Measurements from ENCODE around the gene GSG1L2.

GSG1L2 gene

GRCh38 chr17:9821921-9822320 is at the start of gene GSG1L2:
GSG1L2 (minus strand) TSS chr17:9822079; CDS start chr17:9822071, 8 bp downstream.
- DNase-seq = no peak

GRCh38 chr17:9868552-9868951 is 46.7 kb upstream of the GSG1L2 start:
- no peak for DNase-seq

GRCh38 chr17:9865586-9865985 is 43.7 kb upstream of the GSG1L2 start:
- DNase-seq = no peak

GRCh38 chr17:9862949-9863348 is 41.1 kb upstream of the GSG1L2 start:
- no peak for DNase-seq

- no peak for DNase-seq
Measured at GRCh38 chr17:9862220-9862619, 40.3 kb upstream of the GSG1L2 start.

GRCh38 chr17:9860851-9861250 is 39.0 kb upstream of the GSG1L2 start:
- no peak for DNase-seq

GRCh38 chr17:9859781-9860180 is 37.9 kb upstream of the GSG1L2 start:
- no peak for DNase-seq

- no peak for DNase-seq
Measured at GRCh38 chr17:9855036-9855435, 33.2 kb upstream of the GSG1L2 start.

- no peak for DNase-seq
Measured at GRCh38 chr17:9854255-9854654, 32.4 kb upstream of the GSG1L2 start.

GRCh38 chr17:9850151-9850550 is 28.3 kb upstream of the GSG1L2 start:
- no peak for DNase-seq

- DNase-seq = no peak
Measured at GRCh38 chr17:9845306-9845705, 23.4 kb upstream of the GSG1L2 start.

GRCh38 chr17:9844153-9844552 is 22.3 kb upstream of the GSG1L2 start:
- DNase-seq = no peak

- no peak for DNase-seq
Measured at GRCh38 chr17:9843152-9844010, 21.5 kb upstream of the GSG1L2 start.

GRCh38 chr17:9842057-9842758 is 20.3 kb upstream of the GSG1L2 start:
- DNase-seq = no peak

- no peak for DNase-seq
Measured at GRCh38 chr17:9839433-9839832, 17.6 kb upstream of the GSG1L2 start.

GRCh38 chr17:9837551-9838471 is 15.9 kb upstream of the GSG1L2 start:
- DNase-seq = no peak

GRCh38 chr17:9833922-9834321 is 12.0 kb upstream of the GSG1L2 start:
- no peak for DNase-seq

- DNase-seq = no peak
Measured at GRCh38 chr17:9830711-9831110, 8.8 kb upstream of the GSG1L2 start.

GRCh38 chr17:9829343-9829742 is 7.5 kb upstream of the GSG1L2 start:
- no peak for DNase-seq

- DNase-seq = no peak
Measured at GRCh38 chr17:9828296-9829295, 6.7 kb upstream of the GSG1L2 start.

- DNase-seq = no peak
Measured at GRCh38 chr17:9825641-9826150, 3.8 kb upstream of the GSG1L2 start, which contains the start of gene GLP2R. GLP2R (plus strand) TSS chr17:9825924; CDS start chr17:9826064, 140 bp downstream.

Measured in CD4-positive, alpha-beta T cell treated with Interferon alpha-2 for 1 hour (primary cell).